Measurements from ENCODE around the gene ITGA7.

DNA sequence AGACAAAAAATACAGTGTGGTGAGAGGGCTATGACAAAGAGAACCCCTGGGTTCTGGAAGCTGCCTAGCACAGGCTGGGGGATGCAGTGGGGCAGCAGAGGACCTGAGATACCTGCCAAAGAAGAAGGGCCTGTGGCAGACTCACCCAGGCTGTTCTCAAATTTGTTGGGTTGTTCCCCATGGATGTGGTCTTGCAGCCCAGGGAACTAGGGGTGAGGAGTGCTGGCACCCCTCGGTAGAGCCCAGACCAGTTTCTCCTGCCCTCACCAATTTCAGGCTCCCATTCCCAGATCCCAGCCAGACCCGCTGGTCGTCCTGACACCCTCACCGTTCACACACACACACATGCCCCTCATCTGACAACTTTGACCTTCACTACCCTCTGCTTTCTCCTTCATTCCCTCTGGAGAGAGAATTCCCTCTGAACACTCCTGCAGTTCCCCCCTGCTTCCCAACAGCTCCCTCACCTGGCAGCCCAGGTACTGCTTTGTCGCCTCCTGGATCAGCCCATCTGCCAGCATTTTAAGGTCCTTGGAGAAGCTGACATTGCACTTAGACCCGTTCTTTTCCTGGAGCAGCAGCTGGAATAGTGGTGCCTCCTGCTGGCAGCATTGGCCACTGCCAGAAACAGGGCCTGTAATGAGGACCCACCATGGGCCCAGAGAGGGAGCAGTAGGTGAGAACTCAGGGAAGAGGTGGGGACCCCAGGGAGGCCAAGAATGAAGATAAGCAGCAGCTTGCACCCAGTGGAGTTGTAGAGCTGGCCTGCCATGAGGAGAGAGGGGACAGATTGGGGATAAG is 29.3 kb upstream of the ITGA7 start:
- TF ChIP-seq, protein P1, sequence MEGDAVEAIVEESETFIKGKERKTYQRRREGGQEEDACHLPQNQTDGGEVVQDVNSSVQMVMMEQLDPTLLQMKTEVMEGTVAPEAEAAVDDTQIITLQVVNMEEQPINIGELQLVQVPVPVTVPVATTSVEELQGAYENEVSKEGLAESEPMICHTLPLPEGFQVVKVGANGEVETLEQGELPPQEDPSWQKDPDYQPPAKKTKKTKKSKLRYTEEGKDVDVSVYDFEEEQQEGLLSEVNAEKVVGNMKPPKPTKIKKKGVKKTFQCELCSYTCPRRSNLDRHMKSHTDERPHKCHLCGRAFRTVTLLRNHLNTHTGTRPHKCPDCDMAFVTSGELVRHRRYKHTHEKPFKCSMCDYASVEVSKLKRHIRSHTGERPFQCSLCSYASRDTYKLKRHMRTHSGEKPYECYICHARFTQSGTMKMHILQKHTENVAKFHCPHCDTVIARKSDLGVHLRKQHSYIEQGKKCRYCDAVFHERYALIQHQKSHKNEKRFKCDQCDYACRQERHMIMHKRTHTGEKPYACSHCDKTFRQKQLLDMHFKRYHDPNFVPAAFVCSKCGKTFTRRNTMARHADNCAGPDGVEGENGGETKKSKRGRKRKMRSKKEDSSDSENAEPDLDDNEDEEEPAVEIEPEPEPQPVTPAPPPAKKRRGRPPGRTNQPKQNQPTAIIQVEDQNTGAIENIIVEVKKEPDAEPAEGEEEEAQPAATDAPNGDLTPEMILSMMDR (conservative IDR thresholded peaks at IDR 0.05), result peak; percentile 87
- no peak for TF ChIP-seq ZFX (IDR thresholded peaks at IDR 0.05)
